Inflammatory macrophage treated with lipopolysaccharide for 4 hours (primary cell): ENCODE results near the gene ALG1.
"Not testable (repeated sequence)": the region's sequence is repeated elsewhere in the genome, so short reads cannot be mapped to it uniquely, and the experiment has no call there.

Experiments
- DNase-seq: peaks from one replicate; pipeline ENCODE4 v3.0.0-alpha.2; 2020

ALG1 gene

GRCh38 chr16:5045499-5046115 is 26.0 kb upstream of the ALG1 start:
- no peak for DNase-seq

GRCh38 chr16:5046914-5047313 is 24.7 kb upstream of the ALG1 start:
- DNase-seq = no peak

- no peak for DNase-seq
Measured at GRCh38 chr16:5054876-5055865, 16.5 kb upstream of the ALG1 start.

GRCh38 chr16:5056352-5056751 is 15.3 kb upstream of the ALG1 start:
- peak; percentile 49 for DNase-seq

- peak; percentile 2 for DNase-seq
Measured at GRCh38 chr16:5058476-5058875, 13.2 kb upstream of the ALG1 start.

GRCh38 chr16:5059386-5060072 is 12.1 kb upstream of the ALG1 start:
- DNase-seq = no peak

GRCh38 chr16:5060073-5060641 is 11.5 kb upstream of the ALG1 start:
- DNase-seq = no peak

- no peak for DNase-seq
Measured at GRCh38 chr16:5062051-5062450, 9.6 kb upstream of the ALG1 start.

GRCh38 chr16:5062790-5063765 is 8.6 kb upstream of the ALG1 start:
- no peak for DNase-seq

- no peak for DNase-seq
Measured at GRCh38 chr16:5064915-5065314, 6.7 kb upstream of the ALG1 start.

GRCh38 chr16:5065326-5065725 is 6.3 kb upstream of the ALG1 start:
- DNase-seq = no peak

GRCh38 chr16:5065813-5066212 is 5.8 kb upstream of the ALG1 start, which contains the start of gene C16orf89:
Gene C16orf89 (minus strand): TSS chr16:5065956. CDS start chr16:5065908, 48 bp downstream.
- DNase-seq = no peak

- DNase-seq = no peak
Measured at GRCh38 chr16:5066511-5066910, 5.1 kb upstream of the ALG1 start.

GRCh38 chr16:5069048-5069447 is 2.6 kb upstream of the ALG1 start:
- no peak for DNase-seq

- no peak for DNase-seq
Measured at GRCh38 chr16:5069854-5070253, 1.8 kb upstream of the ALG1 start.

GRCh38 chr16:5070431-5071186 is 1.0 kb upstream of the ALG1 start:
- DNase-seq = no peak

GRCh38 chr16:5071341-5071680 is 332 bp upstream of the ALG1 start:
- no peak for DNase-seq

GRCh38 chr16:5072334-5073278 is 963 bp downstream of the ALG1 start:
- no peak for DNase-seq

- no peak for DNase-seq
Measured at GRCh38 chr16:5073279-5073629, 1.6 kb downstream of the ALG1 start.

- not testable (repeated sequence) for DNase-seq
Measured at GRCh38 chr16:5073771-5074170, 2.1 kb downstream of the ALG1 start.
